Measurements from ENCODE around the gene APBA3. TPM values are rescaled to one million over a fixed set of nuclear protein-coding genes. Genes with fewer than 3 reads are reported as not detected.
A peak's percentile ranks its signal among the peaks of the same experiment; 100 is the strongest.

APBA3 gene
- polyA plus RNA-seq, 6 donors from 2014 or later: 28.8 to 51.6 (median 35.3) TPM

DNA sequence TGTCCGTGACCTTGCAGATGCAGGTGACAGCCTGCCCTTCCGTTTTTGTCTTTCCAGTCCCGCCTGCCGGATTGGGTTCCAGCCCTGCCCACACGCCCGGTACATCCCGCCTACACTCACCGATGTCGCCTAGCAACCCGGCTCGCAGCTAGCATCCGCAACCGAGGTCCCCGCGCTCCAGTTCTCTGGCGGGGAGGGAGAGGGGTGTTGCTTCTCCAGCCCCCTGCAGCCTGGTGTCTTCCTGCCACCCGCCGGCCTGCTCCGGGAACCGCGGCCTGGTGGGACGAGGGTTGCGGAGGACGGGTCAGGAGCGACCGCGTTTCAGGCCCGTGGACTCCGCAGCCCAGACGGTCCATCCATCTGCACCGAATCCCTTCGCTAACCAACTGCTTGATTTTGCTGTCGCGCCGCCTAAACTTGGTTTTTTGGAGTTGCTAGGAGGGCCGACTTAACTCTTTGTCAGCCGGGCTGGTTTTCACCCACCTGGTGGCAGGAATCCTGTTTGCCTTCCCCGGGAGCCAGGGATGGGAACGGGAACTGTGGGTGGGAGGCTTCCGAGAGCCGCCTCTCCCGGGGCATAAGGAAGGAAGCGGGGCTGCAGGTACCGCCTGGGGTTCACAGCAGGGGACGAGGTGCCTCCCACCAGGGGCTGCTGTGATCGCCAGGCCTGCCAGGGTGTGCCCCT lies 40.1 kb upstream of the APBA3 start:
- peak overlapping the region in 7 of 8 donors; percentile 40 to 83 (median 55) for H3K4me3 Mint-ChIP-seq
- peaks cover 0 to 31% (median 12%) of the 10 kb centered on the region in 3 donors for H3K27me3 Mint-ChIP-seq
- DNase-seq (peak; percentile 62), ATAC-seq (ENCODE audit: low read depth in 2 of 2) (peak; percentile 88 to 91)
- H3K9me3 Mint-ChIP-seq: peaks cover 4 to 6% (median 4%) of the 10 kb centered on the region in 7 donors
- H3K4me1 Mint-ChIP-seq: peaks cover 6 to 13% (median 10%) of the 10 kb centered on the region in 3 donors
- H3K27ac Mint-ChIP-seq: peak overlapping the region in 3 of 6 donors; percentile 33 to 89 (median 50)
- peaks cover 0 to 6% of the 10 kb centered on the region in 2 donors for H3K36me3 Mint-ChIP-seq

DNA sequence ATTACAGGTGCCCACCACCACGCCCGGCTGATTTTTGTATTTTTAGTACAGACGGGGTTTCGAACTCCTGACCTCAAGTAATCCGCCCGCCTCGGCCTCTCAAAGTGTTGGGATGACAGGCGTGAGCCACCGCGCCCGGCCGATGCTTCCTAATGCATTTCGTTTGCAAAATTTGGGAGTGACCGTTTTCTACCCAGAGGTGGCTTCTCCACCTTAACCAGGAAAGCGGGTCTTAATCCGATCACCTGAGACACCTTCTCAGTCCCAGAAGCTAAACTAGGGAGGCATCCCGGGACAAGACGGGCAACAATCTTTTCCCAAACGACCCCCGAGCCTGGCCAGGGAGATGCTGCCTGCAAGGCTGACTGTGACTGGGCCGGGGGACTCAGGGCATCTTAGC lies 39.5 kb upstream of the APBA3 start:
- peaks cover 6 to 11% (median 10%) of the 10 kb centered on the region in 3 donors for H3K4me1 Mint-ChIP-seq
- H3K27ac Mint-ChIP-seq: peak overlapping the region in 1 of 6 donors; percentile 38
- ATAC-seq (ENCODE audit: low read depth in 2 of 2): no peak

DNA sequence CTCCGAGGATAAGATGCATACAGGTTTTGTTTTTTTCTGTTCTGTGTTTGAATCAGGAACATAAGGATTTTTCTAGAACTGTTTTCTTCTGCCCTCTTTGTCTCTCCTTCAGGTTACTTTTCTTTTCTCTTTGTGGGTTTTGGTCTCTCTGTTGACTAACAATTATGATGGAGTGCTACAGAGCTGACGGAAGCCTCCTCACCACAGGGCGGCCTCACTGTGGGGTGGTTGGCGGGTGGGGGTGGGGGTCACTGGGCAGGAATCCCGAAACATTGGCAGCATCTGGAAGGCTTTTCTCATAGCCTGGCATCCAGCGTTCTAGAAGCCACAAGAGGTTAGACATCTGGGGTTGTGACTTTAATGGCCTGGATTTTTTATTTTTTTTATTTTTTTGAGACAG lies 36.6 kb upstream of the APBA3 start:
- H3K36me3 Mint-ChIP-seq: peaks cover 0 to 9% of the 10 kb centered on the region in 2 donors
- DNase-seq (no peak), ATAC-seq (ENCODE audit: low read depth in 2 of 2) (no peak)
- H3K27me3 Mint-ChIP-seq: peaks cover 0 to 23% (median 6%) of the 10 kb centered on the region in 3 donors
- no peak overlapping the region for H3K4me3 Mint-ChIP-seq
- peaks cover 6 to 11% (median 7%) of the 10 kb centered on the region in 7 donors for H3K9me3 Mint-ChIP-seq
- no peak overlapping the region for H3K27ac Mint-ChIP-seq
- peaks cover 2 to 11% (median 10%) of the 10 kb centered on the region in 3 donors for H3K4me1 Mint-ChIP-seq

More for the DNA sequence above, 39.5 kb upstream of the APBA3 start:
- no peak for DNase-seq
- peak overlapping the region in 6 of 8 donors; percentile 40 to 83 (median 62) for H3K4me3 Mint-ChIP-seq
- H3K27me3 Mint-ChIP-seq: peaks cover 0 to 32% (median 12%) of the 10 kb centered on the region in 3 donors
- H3K36me3 Mint-ChIP-seq: peaks cover 0 to 9% of the 10 kb centered on the region in 2 donors
- peaks cover 6 to 11% (median 7%) of the 10 kb centered on the region in 7 donors for H3K9me3 Mint-ChIP-seq

DNA sequence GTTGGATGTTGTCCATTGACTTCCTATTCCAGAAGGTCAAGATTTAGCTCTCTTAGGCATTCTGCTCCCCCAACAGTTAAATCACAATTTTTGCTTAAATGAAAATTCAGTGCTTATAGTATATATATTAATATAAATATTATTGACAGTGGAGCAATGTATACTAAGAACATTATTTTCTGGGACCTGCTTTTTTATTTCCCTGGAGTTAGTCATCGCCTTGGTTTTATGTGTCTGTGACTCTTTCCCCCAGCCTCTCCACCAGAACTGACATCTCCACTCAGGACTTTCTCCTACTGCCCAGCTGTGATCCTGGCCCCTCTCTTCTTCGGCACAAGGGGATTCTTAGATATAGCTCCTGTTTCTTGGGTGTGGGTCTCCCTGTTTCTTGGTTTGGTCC lies 34.9 kb upstream of the APBA3 start:
- Mint-ChIP-seq H3K4me1 (peaks cover 2 to 10% (median 4%) of the 10 kb centered on the region in 3 donors), H3K36me3 (peaks cover 0 to 15% of the 10 kb centered on the region in 2 donors), H3K27me3 (peaks cover 0 to 13% (median 0%) of the 10 kb centered on the region in 3 donors), H3K4me3 (no peak overlapping the region), H3K27ac (peak overlapping the region in 1 of 6 donors; percentile 28), H3K9me3 (peaks cover 7 to 16% (median 9%) of the 10 kb centered on the region in 7 donors)
- ATAC-seq (ENCODE audit: low read depth in 2 of 2) (no peak), DNase-seq (no peak)

DNA sequence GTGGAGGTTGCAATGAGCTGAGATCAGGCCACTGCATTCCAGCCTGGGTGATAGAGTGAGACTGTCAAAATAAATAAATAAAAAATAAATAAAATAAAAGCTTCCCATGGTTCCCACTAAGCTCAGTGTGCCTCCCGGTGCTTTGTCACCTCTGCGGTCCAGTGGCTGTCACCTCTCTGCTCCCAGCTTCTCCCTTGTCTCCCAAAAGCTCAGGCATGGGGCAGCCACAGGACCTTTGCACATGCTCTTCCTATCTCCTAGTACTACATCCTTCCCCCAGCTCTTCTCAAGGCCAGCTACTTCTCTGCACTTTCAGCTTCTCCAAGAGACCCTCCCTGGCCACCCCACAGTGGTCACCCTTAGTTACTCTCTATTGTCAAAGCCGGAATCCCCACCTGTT lies 32.3 kb upstream of the APBA3 start:
- peaks cover 7 to 18% (median 10%) of the 10 kb centered on the region in 7 donors for H3K9me3 Mint-ChIP-seq
- H3K4me3 Mint-ChIP-seq: peak overlapping the region in 1 of 8 donors; percentile 5
- ATAC-seq (ENCODE audit: low read depth in 2 of 2) (no peak), DNase-seq (no peak)
- H3K4me1 Mint-ChIP-seq: peaks cover 0 to 10% (median 2%) of the 10 kb centered on the region in 3 donors
- H3K27me3 Mint-ChIP-seq: peaks cover 0 to 13% (median 4%) of the 10 kb centered on the region in 3 donors
- H3K27ac Mint-ChIP-seq: peak overlapping the region in 1 of 6 donors; percentile 62
- peaks cover 0 to 17% of the 10 kb centered on the region in 2 donors for H3K36me3 Mint-ChIP-seq

DNA sequence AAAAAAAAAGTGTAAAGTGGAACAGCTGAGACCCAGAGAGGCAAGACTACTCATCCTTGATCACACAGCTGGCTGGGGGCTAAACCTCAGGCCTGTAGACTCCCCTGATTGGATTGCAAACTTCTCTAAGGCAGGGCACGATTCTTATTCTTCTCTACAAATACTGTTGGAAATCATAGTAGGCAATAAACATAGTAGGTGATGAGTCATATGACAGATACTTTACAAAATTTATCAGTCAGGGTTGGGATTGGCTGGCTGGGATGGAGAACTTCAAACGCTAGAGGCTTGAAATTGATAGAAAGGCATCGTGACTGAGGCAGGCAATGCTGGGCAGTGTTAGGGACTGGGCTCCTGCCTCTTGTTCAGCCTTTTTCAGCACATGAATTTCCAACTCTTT lies 30.6 kb upstream of the APBA3 start:
- Mint-ChIP-seq H3K4me3 (no peak overlapping the region), H3K4me1 (peaks cover 0 to 6% (median 2%) of the 10 kb centered on the region in 3 donors), H3K27me3 (peaks cover 0 to 13% (median 4%) of the 10 kb centered on the region in 3 donors), H3K36me3 (peaks cover 0 to 16% of the 10 kb centered on the region in 2 donors), H3K27ac (no peak overlapping the region), H3K9me3 (peaks cover 7 to 18% (median 10%) of the 10 kb centered on the region in 7 donors)
- ATAC-seq (ENCODE audit: low read depth in 2 of 2) (no peak), DNase-seq (no peak)

DNA sequence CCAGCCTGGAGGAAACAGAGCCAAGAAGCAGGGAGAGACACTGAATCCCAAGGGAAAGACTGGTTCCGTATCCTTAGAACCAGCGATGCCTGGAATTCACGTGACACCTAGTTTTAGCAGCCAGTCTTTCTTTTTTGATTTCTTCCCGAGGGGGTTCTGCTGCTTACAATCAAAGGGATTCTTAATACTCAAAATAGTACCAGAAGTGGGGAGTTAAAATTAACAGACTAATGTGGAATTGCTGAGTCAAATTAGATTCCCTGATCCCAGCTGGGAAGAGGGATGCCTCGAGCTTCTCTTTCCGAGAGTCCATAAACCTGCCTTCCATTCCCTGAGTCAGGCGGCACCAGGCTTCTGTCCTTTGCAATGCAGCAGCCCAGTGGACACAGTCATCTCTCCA lies 29.4 kb upstream of the APBA3 start:
- Mint-ChIP-seq H3K4me3 (no peak overlapping the region), H3K9me3 (peaks cover 0 to 6% (median 4%) of the 10 kb centered on the region in 7 donors), H3K27ac (no peak overlapping the region), H3K4me1 (peaks cover 0 to 6% (median 2%) of the 10 kb centered on the region in 3 donors), H3K27me3 (peaks cover 0 to 6% (median 4%) of the 10 kb centered on the region in 3 donors), H3K36me3 (peaks cover 0 to 8% of the 10 kb centered on the region in 2 donors)
- no peak for DNase-seq
- no peak for ATAC-seq (ENCODE audit: low read depth in 2 of 2)

DNA sequence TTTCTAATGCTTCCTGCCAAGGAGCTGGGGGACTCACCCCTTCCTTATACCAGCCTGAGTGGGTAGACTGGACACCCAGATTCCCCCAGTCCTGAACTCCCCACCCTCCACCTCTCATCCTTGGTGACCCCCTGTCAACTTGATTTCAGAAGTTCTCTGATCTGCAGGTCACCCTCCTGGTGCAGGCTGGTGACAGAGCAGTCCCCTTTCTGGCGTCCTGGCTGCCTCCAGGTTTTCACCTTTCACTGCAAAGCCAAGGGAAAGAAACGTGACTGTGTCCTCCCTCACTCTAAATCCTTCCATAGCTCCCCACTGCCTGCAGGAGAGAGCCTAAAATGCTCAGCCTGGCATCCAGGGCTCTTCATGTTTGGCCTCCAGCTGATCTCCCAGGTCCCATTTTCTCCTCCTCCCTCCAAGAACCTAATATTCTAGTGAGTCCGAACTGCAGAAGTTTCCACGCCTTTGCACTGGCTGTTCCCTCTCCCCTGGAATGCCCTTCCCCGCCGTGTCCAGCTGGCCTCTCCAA lies 28.8 kb upstream of the APBA3 start:
- Mint-ChIP-seq H3K9me3 (peaks cover 0 to 6% (median 4%) of the 10 kb centered on the region in 7 donors), H3K27ac (peak overlapping the region in 1 of 6 donors; percentile 83), H3K4me3 (peak overlapping the region in 2 of 8 donors; percentile 33 to 48), H3K4me1 (peaks cover 3 to 6% (median 5%) of the 10 kb centered on the region in 3 donors), H3K27me3 (peaks cover 0 to 6% (median 4%) of the 10 kb centered on the region in 3 donors), H3K36me3 (peaks cover 0 to 8% of the 10 kb centered on the region in 2 donors)
- ATAC-seq (ENCODE audit: low read depth in 2 of 2) (no peak), DNase-seq (no peak)

DNA sequence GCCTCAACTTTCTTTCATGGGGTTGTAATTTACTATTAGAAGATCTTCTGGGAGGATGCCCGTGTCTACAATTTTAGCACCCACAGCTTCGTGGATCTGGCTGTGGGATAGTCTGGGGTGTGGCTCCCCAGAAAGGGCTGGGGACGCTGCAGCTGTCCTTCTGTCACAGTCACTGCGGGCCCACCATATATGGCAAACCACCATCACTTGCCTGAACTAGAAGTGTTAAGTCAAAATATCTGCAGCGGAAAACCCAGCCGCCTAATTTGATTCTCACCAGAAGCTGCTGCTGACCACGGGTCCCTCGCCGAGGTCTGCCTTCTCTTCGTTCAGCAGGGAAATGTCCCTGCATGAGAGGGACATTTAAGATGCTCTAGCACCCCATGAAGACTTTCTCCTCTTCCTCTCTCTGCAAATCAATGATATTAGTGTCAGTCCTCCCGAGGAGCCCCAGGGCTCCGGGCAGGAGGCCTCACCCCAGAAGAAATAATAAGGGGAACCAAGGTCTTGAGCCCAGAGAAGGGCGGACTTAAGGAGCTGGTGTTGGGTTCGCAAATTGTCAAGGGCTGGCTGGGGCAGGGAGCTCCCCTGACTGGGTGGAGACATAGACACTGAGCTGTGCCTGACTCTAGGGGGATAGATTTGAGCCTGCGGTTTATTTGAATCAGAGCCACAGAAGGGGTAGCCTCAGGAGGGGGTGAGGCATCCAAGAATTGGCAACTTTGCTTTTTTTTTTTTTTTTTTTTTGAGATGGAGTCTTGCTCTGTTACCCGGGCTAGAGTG lies 27.7 kb upstream of the APBA3 start:
- peaks cover 0 to 6% (median 4%) of the 10 kb centered on the region in 7 donors for H3K9me3 Mint-ChIP-seq
- H3K4me1 Mint-ChIP-seq: peaks cover 12 to 15% (median 14%) of the 10 kb centered on the region in 3 donors
- H3K36me3 Mint-ChIP-seq: peaks cover 0 to 8% of the 10 kb centered on the region in 2 donors
- H3K27me3 Mint-ChIP-seq: peaks cover 0 to 6% (median 4%) of the 10 kb centered on the region in 3 donors
- peak overlapping the region in 1 of 6 donors; percentile 86 for H3K27ac Mint-ChIP-seq
- ATAC-seq (ENCODE audit: low read depth in 2 of 2) (no peak), DNase-seq (no peak)
- peak overlapping the region in 1 of 8 donors; percentile 49 for H3K4me3 Mint-ChIP-seq

DNA sequence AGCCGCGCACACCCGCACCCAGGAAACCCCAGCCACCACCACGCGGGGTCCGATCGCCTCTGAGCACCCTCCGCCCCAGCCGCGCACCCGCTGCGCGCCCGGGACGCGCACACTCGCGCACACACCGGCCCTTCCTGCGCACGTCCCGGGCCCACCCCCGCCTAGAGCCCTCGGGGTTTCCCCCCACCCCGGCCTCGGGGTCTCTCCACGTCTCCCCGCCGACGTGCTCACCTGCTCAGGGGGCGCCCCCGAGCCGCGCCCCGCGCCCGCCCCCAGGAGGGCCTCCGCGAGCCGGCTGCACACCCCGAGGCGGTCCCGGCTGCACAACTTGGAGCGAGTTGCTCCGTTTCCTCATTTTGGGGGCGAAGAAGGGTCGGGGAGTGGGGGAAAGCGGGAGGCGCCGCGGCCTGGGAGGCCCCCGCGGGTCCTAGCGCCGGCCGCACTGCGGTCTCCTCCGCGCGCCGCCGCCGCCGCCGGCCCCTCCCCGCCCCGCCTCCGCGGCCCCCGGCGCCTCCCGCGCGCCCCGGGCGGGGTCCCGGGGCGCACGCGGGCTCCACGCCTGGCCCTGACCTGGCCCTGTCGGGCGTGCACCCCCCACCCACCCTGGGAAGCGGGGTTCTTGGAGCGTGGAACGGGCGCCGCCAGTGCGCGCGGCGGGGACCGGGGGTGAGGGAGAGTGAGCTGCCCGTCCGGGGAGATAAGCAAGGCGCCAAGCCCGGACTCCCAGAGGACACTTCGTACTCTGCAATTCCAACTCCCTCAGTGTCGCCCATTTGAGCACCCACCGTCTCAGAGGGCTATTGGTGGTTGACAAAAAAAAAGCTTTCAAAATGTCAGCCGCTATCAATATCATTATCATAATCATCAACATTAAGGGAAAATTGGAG lies 24.7 kb upstream of the APBA3 start, which contains the start of gene MATK:
MATK (minus strand) TSS at position 444 of the 887 bp plus-strand sequence. CDS start 1,246 bp downstream, outside the sequence.
- H3K4me3 Mint-ChIP-seq: peak within 1 kb of the TSS; percentile 68 to 90 (median 82)
- DNase-seq (peak; percentile 53), ATAC-seq (ENCODE audit: low read depth in 2 of 2) (peak; percentile 66 to 69)
- H3K36me3 Mint-ChIP-seq: peaks cover 12 to 17% of the 10 kb centered on the region in 2 donors
- H3K27me3 Mint-ChIP-seq: peaks cover 0 to 4% (median 0%) of the 10 kb centered on the region in 3 donors
- peaks cover 12 to 20% (median 14%) of the 10 kb centered on the region in 3 donors for H3K4me1 Mint-ChIP-seq
- H3K27ac Mint-ChIP-seq: peak within 1 kb of the TSS in 1 of 6 donors; percentile 65
- peaks cover 7 to 19% (median 16%) of the 10 kb centered on the region in 7 donors for H3K9me3 Mint-ChIP-seq

DNA sequence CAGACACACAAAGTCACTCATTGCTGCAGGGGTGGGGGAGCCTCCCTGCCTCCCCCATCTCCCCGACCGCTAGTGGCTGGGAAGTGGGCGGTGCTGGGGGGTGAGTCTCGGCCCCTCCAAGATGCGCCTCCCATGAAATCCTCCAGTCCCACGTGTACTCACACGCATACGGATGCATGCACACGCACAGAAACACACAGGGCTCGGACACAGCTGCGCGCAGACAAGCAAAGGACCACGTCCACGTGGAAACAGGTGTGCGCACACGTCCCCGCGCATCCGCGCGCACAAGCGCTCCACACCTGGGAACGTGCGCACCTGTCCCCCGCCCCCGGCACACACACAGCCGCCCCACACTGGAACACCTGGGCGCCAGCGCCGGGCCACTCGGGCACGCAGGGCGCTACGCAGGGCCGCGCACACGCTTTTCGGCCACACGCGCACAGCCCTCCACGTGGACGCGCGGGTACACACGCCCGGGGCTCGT lies 24.0 kb upstream of the APBA3 start:
- H3K27me3 Mint-ChIP-seq: peaks cover 0 to 4% (median 0%) of the 10 kb centered on the region in 3 donors
- peaks cover 7 to 21% (median 19%) of the 10 kb centered on the region in 7 donors for H3K9me3 Mint-ChIP-seq
- H3K4me3 Mint-ChIP-seq: peak overlapping the region; percentile 68 to 90 (median 80)
- H3K27ac Mint-ChIP-seq: peak overlapping the region in 1 of 6 donors; percentile 65
- ATAC-seq (ENCODE audit: low read depth in 2 of 2): peak in 1 of 2 donors; percentile 45
- H3K4me1 Mint-ChIP-seq: peaks cover 12 to 20% (median 14%) of the 10 kb centered on the region in 3 donors
- peaks cover 16% of the 10 kb centered on the region in 2 donors for H3K36me3 Mint-ChIP-seq
- DNase-seq: peak; percentile 21

Data from naive B cell (primary cell).